22Rv1 (cell line): ENCODE data around the gene APBA2.

Source experiments
- ZFX ChIP-seq: fragments of 450-650 bp; IDR thresholded peaks from 2 replicates; pipeline ENCODE4 v1.6.1; 2017; ENCODE audit warnings: antibody characterized with exemption, borderline replicate concordance
- TF ChIP-seq, protein P1 (sequence below): fragments of 450-650 bp; IDR thresholded peaks from 2 replicates; pipeline ENCODE4 v1.5.1; 2017; ENCODE audit warnings: mild to moderate bottlenecking

GRCh38 chr15:29129926-29130325 is 244.2 kb downstream of the APBA2 start:
- TF ChIP-seq, protein P1, sequence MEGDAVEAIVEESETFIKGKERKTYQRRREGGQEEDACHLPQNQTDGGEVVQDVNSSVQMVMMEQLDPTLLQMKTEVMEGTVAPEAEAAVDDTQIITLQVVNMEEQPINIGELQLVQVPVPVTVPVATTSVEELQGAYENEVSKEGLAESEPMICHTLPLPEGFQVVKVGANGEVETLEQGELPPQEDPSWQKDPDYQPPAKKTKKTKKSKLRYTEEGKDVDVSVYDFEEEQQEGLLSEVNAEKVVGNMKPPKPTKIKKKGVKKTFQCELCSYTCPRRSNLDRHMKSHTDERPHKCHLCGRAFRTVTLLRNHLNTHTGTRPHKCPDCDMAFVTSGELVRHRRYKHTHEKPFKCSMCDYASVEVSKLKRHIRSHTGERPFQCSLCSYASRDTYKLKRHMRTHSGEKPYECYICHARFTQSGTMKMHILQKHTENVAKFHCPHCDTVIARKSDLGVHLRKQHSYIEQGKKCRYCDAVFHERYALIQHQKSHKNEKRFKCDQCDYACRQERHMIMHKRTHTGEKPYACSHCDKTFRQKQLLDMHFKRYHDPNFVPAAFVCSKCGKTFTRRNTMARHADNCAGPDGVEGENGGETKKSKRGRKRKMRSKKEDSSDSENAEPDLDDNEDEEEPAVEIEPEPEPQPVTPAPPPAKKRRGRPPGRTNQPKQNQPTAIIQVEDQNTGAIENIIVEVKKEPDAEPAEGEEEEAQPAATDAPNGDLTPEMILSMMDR = no peak
- no peak for TF ChIP-seq ZFX
